Mesenchymal stem cell (in vitro differentiated cells and primary cell): ENCODE measurements around the gene FBXO2.

Source experiments
- DNase-seq: peaks from one replicate; pipeline ENCODE4 v3.0.0-alpha.2; 2013
- H2AFZ ChIP-seq: one replicate; pipeline ENCODE4 v1.6.1; 2013; ENCODE audit warnings: low read depth, mild to moderate bottlenecking, control low read depth, inconsistent platforms, low read length, moderate library complexity
- H2AK5ac ChIP-seq: 2 replicates; pipeline ENCODE4 v1.6.1; 2013; ENCODE audit warnings: low read length, moderate library complexity, mild to moderate bottlenecking, inconsistent platforms; ENCODE audit not compliant: severe bottlenecking
- H2BK120ac ChIP-seq: one replicate; pipeline ENCODE4 v1.6.1; 2013; ENCODE audit warnings: low read depth, mild to moderate bottlenecking, inconsistent platforms, low read length, moderate library complexity
- H2BK12ac ChIP-seq, 2 experiments: one replicate each; pipeline ENCODE4 v1.6.1; 2013; ENCODE audit warnings: inconsistent platforms in 2 of 2, low read length in 2 of 2, mild to moderate bottlenecking in 2 of 2, moderate library complexity in 2 of 2, control low read depth in 1 of 2
- H2BK15ac ChIP-seq: one replicate; pipeline ENCODE4 v1.6.1; 2013; ENCODE audit warnings: mild to moderate bottlenecking, low read depth, inconsistent platforms; ENCODE audit not compliant: poor library complexity, severe bottlenecking
- H2BK5ac ChIP-seq: 2 replicates; pipeline ENCODE4 v1.6.1; 2013; ENCODE audit warnings: low read depth, mild to moderate bottlenecking, low read length, control low read depth, inconsistent platforms; ENCODE audit not compliant: poor library complexity, severe bottlenecking
- H3K14ac ChIP-seq, 2 experiments: one replicate each; pipeline ENCODE4 v1.6.1; 2013; ENCODE audit warnings: inconsistent platforms in 2 of 2, low read length in 2 of 2, control low read depth in 1 of 2, mild to moderate bottlenecking in 1 of 2, moderate library complexity in 1 of 2
- H3K18ac ChIP-seq, 2 experiments: one replicate each; pipeline ENCODE4 v1.6.1; 2013; ENCODE audit warnings: inconsistent platforms in 2 of 2, low read length in 2 of 2, control low read depth in 1 of 2, low read depth in 1 of 2, mild to moderate bottlenecking in 1 of 2
- H3K23ac ChIP-seq, 2 experiments: one replicate each; pipeline ENCODE4 v1.6.1; 2013; ENCODE audit warnings: inconsistent platforms in 2 of 2, low read length in 2 of 2, mild to moderate bottlenecking in 2 of 2, moderate library complexity in 2 of 2, control low read depth in 1 of 2
- H3K27ac ChIP-seq: 2 replicates; pipeline ENCODE4 v1.5.1; 2013; ENCODE audit warnings: mild to moderate bottlenecking, moderate library complexity, low read length, control low read depth, inconsistent platforms; ENCODE audit not compliant: poor library complexity, severe bottlenecking
- H3K27me3 ChIP-seq, 2 experiments: 2 replicates each; pipeline versions ENCODE4 v1.6.1 to v1.7.0; 2013; ENCODE audit warnings: low read length in 2 of 2, mild to moderate bottlenecking in 2 of 2, moderate library complexity in 2 of 2, control low read depth in 1 of 2, inconsistent platforms in 1 of 2; ENCODE audit not compliant: control insufficient read depth in 1 of 2, insufficient read depth in 1 of 2
- H3K36me3 ChIP-seq, 2 experiments: 2 replicates each; pipeline versions ENCODE4 v1.6.1 to v1.7.0; 2013; ENCODE audit warnings: low read length in 2 of 2, control low read depth in 1 of 2, inconsistent platforms in 1 of 2, low read depth in 1 of 2, mild to moderate bottlenecking in 1 of 2; ENCODE audit not compliant: insufficient read depth in 2 of 2, control insufficient read depth in 1 of 2
- H3K4ac ChIP-seq, 2 experiments: one replicate each; pipeline ENCODE4 v1.6.1; 2013; ENCODE audit warnings: inconsistent platforms in 2 of 2, low read length in 2 of 2, mild to moderate bottlenecking in 2 of 2, moderate library complexity in 2 of 2, control low read depth in 1 of 2, low read depth in 1 of 2
- H3K4me1 ChIP-seq: 2 replicates; pipeline ENCODE4 v1.6.1; 2013; ENCODE audit warnings: low read depth, low read length, control low read depth; ENCODE audit not compliant: control insufficient read depth, insufficient read depth
- H3K4me2 ChIP-seq: 2 replicates; pipeline ENCODE4 v1.6.1; 2013; ENCODE audit warnings: low read length, mild to moderate bottlenecking, inconsistent platforms; ENCODE audit not compliant: poor library complexity, severe bottlenecking
- H3K4me3 ChIP-seq, 2 experiments: 2 replicates each; pipeline versions ENCODE4 v1.5.1 to v1.7.0; 2013; ENCODE audit warnings: low read length in 2 of 2, mild to moderate bottlenecking in 2 of 2, control low read depth in 1 of 2, low read depth in 1 of 2; ENCODE audit not compliant: insufficient read depth in 1 of 2
- H3K79me1 ChIP-seq: replicated peaks from 2 replicates; pipeline ENCODE4 v1.6.1; 2013; ENCODE audit warnings: mild to moderate bottlenecking, control low read depth, low read length, inconsistent platforms; ENCODE audit not compliant: poor library complexity, severe bottlenecking
- H3K9ac ChIP-seq: 2 replicates; pipeline ENCODE4 v1.7.0; 2013; ENCODE audit warnings: mild to moderate bottlenecking, low read length, moderate library complexity
- H3K9me3 ChIP-seq: 2 replicates; pipeline ENCODE4 v1.7.0; 2013; ENCODE audit warnings: mild to moderate bottlenecking, low read length; ENCODE audit not compliant: control insufficient read depth
- H4K8ac ChIP-seq: one replicate; pipeline ENCODE4 v1.6.1; 2013; ENCODE audit warnings: inconsistent platforms, mild to moderate bottlenecking, low read length, moderate library complexity
- H4K91ac ChIP-seq: one replicate; pipeline ENCODE4 v1.6.1; 2013; ENCODE audit warnings: mild to moderate bottlenecking, low read length, inconsistent platforms
- WGBS: methylation state at CpG from one replicate; pipeline ENCODE4 v1.1.7; 2013; ENCODE audit warnings: mixed read lengths; 5-methylcytosine and 5-hydroxymethylcytosine counted together

Gene FBXO2

DNA sequence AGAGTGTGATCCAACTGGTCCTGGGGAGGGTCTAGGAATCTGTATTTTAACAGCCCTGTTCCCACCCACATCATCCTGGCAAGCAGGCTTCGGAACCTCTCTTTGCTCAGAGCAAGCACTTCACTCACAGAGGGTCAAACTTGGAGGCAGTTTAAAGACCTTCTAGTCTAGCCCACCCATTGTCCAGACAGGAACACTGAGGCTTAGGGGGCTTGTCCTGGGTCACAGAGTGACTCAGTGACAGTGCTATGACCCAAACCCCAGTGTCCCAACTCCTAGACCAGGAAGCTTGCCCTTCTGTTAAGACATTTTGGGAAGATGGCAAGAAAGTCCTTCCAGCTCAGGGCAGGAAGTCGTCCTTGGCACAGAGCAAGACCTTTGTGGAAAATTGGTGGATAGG lies 36.5 kb downstream of the FBXO2 start:
- Histone ChIP-seq H2BK15ac (no peak overlapping the region), H3K14ac (no peak overlapping the region), H2BK120ac (no peak overlapping the region), H3K79me1 (no peaks in the 10 kb centered on the region), H2BK5ac (no peak overlapping the region), H2AK5ac (no peak overlapping the region), H2AFZ (no peak overlapping the region), H3K4me1 (no peaks in the 10 kb centered on the region), H4K91ac (no peak overlapping the region), H3K4ac (no peak overlapping the region), H3K4me2 (no peak overlapping the region), H3K9me3 (no peaks in the 10 kb centered on the region), H3K36me3 (no peaks in the 10 kb centered on the region), H3K27ac (no peak overlapping the region), H3K9ac (no peak overlapping the region), H3K4me3 (no peak overlapping the region), H2BK12ac (no peak overlapping the region), H3K23ac (no peak overlapping the region), H4K8ac (no peak overlapping the region), H3K18ac (no peak overlapping the region), H3K27me3 (peaks cover 7 to 80% of the 10 kb centered on the region in 2 experiments)
- DNase-seq, result no peak
- 88% methylated on average over 2 of the region's 2 CpGs for WGBS

- H3K4ac ChIP-seq, result no peak overlapping the region
- no peak overlapping the region for H3K4me2 ChIP-seq
- no peak overlapping the region for H3K4me3 ChIP-seq
- H2AFZ ChIP-seq, result no peak overlapping the region
- no peaks in the 10 kb centered on the region for H3K79me1 ChIP-seq
- H3K18ac ChIP-seq, result no peak overlapping the region
- DNase-seq, result no peak
- H3K36me3 ChIP-seq, result no peaks in the 10 kb centered on the region
- H2BK5ac ChIP-seq, result no peak overlapping the region
- no peak overlapping the region for H2BK12ac ChIP-seq
- 71% methylated on average over 7 of the region's 7 CpGs for WGBS
- H3K23ac ChIP-seq, result no peak overlapping the region
- peaks cover 4% of the 10 kb centered on the region for H3K9me3 ChIP-seq
- no peak overlapping the region for H3K9ac ChIP-seq
- H3K4me1 ChIP-seq, result no peaks in the 10 kb centered on the region
- no peak overlapping the region for H4K91ac ChIP-seq
- H2BK15ac ChIP-seq, result no peak overlapping the region
- H2BK120ac ChIP-seq, result no peak overlapping the region
- H3K14ac ChIP-seq, result no peak overlapping the region
- H4K8ac ChIP-seq, result no peak overlapping the region
- peaks cover 7 to 81% of the 10 kb centered on the region in 2 experiments for H3K27me3 ChIP-seq
- H3K27ac ChIP-seq, result no peak overlapping the region
- no peak overlapping the region for H2AK5ac ChIP-seq
Measured at GRCh38 chr1:11617314-11617713, 36.9 kb downstream of the FBXO2 start.

- H3K23ac ChIP-seq, result peak overlapping the region in 1 of 2 experiments; percentile 30
- H4K91ac ChIP-seq, result no peak overlapping the region
- no peak overlapping the region for H3K9ac ChIP-seq
- H3K18ac ChIP-seq, result no peak overlapping the region
- H2BK12ac ChIP-seq, result no peak overlapping the region
- H3K4me3 ChIP-seq, result no peak overlapping the region
- no peak for DNase-seq
- H3K4me2 ChIP-seq, result no peak overlapping the region
- no peaks in the 10 kb centered on the region for H3K36me3 ChIP-seq
- no peak overlapping the region for H2BK15ac ChIP-seq
- H2AFZ ChIP-seq, result no peak overlapping the region
- no peak overlapping the region for H4K8ac ChIP-seq
- no peak overlapping the region for H3K14ac ChIP-seq
- no peak overlapping the region for H2BK120ac ChIP-seq
- no peak overlapping the region for H2AK5ac ChIP-seq
- peaks cover 4% of the 10 kb centered on the region for H3K9me3 ChIP-seq
- H3K27ac ChIP-seq, result no peak overlapping the region
- peaks cover 7 to 81% of the 10 kb centered on the region in 2 experiments for H3K27me3 ChIP-seq
- WGBS, result 82% methylated on average over 7 of the region's 7 CpGs
- no peak overlapping the region for H2BK5ac ChIP-seq
- H3K79me1 ChIP-seq, result no peaks in the 10 kb centered on the region
- no peak overlapping the region for H3K4ac ChIP-seq
- no peaks in the 10 kb centered on the region for H3K4me1 ChIP-seq
Measured at GRCh38 chr1:11616766-11617165, 37.5 kb downstream of the FBXO2 start.

- Histone ChIP-seq H3K27ac (no peak overlapping the region), H3K9ac (no peak overlapping the region), H3K4ac (no peak overlapping the region), H3K14ac (no peak overlapping the region), H3K4me1 (no peaks in the 10 kb centered on the region), H2BK12ac (no peak overlapping the region), H2BK15ac (no peak overlapping the region), H2BK5ac (no peak overlapping the region), H3K4me2 (no peak overlapping the region), H3K79me1 (no peaks in the 10 kb centered on the region), H4K8ac (no peak overlapping the region), H2AK5ac (no peak overlapping the region), H3K27me3 (peaks cover 7 to 77% of the 10 kb centered on the region in 2 experiments), H3K9me3 (peaks cover 4% of the 10 kb centered on the region), H3K36me3 (no peaks in the 10 kb centered on the region), H4K91ac (no peak overlapping the region), H2BK120ac (no peak overlapping the region), H3K4me3 (no peak overlapping the region), H2AFZ (no peak overlapping the region), H3K23ac (no peak overlapping the region), H3K18ac (no peak overlapping the region)
- no peak for DNase-seq
- 68% methylated on average over 14 of the region's 16 CpGs for WGBS
Measured at GRCh38 chr1:11615090-11615489, 39.1 kb downstream of the FBXO2 start.
